HG02938 (cell line): ENCODE measurements around the gene RRP7A.
"Not testable (repeated sequence)": the region's sequence is repeated elsewhere in the genome, so short reads cannot be mapped to it uniquely, and the experiment has no call there.

ENCODE experiments used
- ATAC-seq: cut with Tn5 transposase; IDR thresholded peaks from one replicate; pipeline ENCODE4 v1.9.1; 2021; ENCODE audit warnings: mild to moderate bottlenecking, moderate library complexity; ENCODE audit not compliant: unreplicated experiment

Gene RRP7A

DNA sequence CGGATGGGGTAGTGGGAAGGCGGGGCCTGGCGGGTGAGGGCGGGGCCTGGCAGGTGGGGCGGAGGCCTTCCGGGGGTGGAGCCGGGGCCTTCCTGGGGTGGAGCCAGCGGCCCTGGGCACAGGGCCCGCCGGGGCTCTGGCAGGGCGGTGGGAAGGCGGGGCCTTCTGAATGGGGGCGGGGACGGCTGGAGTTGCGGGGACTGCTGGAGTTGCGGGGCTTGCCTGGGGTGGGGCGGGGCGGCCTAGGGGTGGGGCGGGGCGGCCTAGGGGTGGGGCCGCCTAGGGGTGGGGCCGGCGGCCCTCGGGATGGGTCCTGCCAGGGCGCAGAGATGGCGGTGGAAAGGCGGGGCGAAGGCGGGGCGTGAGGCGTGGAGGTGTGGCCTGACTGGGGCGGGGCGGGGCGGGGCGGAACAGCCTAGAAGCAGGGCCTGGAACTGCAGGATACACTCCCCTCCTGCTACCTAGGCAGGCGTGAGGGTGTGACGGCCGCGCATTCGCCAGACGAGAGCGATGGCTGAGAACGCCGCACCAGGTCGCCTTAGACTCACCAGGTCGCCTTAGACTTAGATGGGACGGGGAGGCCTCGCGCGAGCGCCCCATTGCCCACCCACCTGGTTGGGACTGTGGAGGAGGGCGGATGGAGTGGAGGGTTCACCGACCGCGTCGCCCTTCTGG is 19.3 kb downstream of the RRP7A start:
- ATAC-seq = peak; percentile 65

DNA sequence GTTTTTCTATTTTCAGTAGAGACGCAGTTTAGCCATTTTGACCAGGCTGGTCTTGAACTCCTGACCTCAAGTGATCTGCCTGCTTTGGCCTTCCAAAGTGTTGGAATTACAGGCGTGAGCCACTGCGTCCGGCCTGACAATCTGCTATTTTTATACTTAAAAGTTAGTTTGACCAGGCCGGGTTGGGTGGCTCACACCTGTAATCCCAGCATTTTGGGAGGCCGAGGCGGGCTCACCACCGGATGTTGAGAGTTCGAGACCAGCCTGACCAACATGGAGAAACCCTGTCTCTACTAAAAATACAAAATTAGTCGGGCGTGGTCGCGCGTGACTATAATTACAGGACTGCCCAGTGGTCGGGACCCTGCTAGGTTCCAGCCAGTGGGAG is 19.8 kb downstream of the RRP7A start:
- ATAC-seq = not testable (repeated sequence)

DNA sequence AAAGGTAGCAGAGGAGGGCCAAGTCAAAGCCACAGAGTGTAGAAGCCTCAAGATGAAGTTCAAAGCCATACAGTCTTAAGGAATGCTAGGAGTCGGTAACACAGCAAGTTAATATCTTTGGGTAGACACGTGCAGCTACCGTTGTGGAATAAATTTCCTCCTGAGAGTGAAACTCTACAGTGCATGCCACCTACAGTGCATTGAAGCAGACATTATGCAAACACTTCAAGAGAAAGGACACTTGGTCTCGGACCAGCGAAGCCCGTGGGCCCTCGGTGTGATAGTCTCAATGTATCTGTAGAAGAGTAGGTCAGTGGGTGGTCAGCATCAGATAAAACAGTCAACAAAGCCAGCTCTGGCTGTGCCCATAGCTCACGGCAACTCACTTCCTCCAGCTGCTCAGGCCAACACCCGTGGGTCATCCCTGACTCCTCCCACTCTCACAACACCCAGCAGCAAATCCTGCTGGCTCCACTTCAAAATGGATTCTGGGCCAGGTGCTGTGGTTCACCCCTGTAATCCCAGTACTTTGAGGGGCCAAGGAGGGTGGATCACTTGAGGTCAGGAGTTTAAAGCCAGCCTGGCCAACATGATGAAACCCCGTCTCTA is 24.0 kb downstream of the RRP7A start:
- ATAC-seq = not testable (repeated sequence)

DNA sequence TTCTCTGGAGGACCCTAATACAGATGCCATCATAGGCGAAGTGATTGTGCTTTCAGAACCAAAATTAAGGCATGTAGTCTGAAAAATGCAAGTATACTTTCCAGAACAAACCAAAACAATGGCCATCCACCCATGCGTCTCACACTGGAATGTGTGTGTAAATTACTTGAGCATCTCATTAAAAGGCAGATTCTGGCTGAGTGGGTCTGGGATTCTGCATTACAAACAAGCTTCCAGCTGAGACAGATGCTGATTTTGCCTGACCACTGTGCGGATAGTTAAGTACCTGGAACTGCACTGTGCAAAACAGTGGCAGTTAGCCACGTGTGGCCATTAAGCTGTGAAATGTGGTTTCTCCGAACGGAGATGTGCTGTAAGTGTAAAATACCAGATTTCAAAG is 26.2 kb downstream of the RRP7A start:
- no peak for ATAC-seq

DNA sequence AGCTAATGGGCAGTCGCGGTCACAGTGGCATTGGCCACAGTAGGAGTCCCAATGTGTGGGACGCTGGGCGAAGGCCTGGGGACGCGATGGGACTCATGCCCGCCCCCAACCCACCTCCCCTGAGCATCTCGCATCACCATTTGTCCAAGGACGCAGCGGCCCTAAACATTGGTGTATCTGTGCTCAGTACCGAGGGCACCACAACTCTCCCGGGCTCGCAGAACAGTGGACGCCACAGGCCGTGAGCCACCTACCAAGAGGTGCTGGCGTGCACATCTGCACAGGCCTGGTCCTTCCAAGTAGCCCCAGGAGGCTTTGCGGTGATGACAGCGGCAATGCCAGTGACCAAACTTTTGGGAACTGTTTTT is 27.3 kb downstream of the RRP7A start:
- ATAC-seq = no peak

DNA sequence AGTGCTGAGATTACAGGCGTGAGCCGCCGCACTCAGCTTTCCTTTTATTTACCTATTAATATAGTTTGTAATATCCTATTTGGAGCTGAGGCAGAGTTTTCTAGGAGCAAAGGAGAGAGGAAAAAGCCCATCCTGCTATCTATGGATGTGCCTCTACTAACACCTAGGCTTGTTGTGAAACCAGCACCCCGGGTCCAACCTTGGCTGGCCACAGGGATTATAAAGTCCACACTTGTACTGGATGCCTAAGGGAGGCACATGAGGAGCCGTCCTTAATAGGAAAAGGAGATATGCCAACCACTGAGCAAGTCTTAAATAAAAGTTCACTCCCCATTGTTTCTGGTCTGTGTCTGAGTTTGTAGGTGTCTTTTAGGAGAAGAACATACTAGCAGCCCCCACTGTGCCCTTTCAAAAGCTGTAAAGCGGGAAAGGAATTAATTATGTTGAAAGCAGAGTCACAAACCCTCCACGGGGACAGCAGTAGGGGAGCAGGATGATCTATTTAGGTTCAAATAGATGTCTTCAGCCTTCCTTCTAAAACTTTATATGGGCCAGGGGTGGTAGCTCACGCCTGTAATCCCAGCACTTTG is 29.3 kb downstream of the RRP7A start:
- no peak for ATAC-seq

DNA sequence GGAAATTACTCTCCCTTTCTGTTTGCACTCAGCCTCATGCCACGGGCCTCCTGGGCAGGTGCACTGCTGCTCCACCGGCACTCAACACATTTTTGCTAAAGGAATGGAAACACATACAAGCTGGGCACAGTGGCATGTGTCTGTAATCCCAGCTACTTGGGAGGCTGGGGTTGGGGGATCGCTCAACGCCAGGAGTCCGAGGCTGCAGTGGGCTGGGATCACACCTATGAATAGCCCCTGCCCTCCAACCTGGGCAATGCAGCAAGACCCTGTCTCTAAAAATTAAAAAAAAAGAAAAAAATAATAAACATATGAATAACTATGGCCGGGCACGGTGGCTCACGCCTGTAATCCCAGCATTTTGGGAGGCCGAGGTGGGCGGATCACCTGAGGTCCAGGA is 30.6 kb downstream of the RRP7A start:
- no peak for ATAC-seq

DNA sequence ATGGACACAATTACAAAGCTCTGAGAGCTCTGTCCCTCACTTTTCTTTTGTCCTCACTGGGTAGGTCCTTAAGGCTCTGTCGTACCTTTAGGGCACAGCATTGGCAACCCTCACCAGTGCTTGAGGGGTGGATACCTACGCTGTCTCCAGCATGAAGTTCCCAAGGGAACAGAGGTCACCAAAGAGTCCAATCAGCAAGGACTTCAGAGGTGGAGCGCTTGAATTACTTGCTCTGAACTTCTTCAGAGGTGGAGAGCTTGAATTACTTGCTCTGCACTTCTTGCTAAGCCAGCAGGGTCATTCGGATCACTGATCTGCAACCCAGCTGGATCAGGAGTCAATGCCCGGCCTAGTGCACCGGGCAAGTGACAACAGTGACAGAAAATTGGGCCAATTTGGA is 35.1 kb downstream of the RRP7A start:
- no peak for ATAC-seq

DNA sequence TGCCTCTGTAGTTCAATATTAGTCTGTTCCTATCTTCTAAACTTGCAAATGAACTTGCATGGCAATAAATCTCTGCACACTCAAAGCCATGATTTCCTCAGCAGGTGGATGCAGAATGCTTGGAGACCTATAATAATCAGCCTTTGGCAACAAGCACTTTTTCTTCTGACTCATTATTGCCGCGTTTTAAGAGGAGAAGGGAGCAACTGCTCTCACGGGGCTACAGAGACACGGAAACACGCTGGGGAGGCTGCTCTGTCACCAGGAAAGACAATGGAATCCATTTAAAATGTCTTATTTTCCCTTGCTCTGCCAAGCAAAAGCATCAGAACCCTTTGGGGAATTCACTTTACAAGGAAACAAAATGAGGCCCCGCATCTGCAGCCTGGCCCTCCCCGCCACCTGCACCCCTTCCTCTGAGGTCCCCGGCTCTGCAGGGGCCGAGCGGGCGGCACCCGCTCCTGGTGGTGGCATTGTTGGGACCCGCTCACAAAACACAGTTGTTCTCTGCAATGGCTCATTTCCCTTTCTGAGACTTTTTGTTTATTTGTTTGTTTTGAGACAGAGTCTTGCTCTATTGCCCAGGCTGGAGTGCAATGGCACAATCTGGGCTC is 35.9 kb downstream of the RRP7A start:
- not testable (repeated sequence) for ATAC-seq

DNA sequence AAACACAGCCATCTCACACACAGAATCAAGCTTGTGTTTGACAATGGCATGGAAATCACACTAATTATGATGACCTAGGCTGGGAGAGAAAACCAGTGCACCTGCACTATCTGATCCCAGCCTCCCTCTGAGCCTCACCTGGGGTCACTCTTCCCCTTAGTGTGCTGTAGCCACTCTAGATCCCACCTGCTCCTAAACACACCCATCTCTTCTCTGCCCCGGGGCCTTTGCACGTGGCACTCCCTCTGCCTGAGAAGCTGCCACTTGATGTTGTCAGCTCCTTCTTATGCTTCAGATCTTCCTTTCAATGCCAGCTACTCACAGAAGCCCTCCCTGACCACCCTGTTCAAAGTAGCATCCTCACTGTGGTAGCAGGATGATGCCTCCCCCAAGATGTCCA is 44.5 kb downstream of the RRP7A start:
- no peak for ATAC-seq

DNA sequence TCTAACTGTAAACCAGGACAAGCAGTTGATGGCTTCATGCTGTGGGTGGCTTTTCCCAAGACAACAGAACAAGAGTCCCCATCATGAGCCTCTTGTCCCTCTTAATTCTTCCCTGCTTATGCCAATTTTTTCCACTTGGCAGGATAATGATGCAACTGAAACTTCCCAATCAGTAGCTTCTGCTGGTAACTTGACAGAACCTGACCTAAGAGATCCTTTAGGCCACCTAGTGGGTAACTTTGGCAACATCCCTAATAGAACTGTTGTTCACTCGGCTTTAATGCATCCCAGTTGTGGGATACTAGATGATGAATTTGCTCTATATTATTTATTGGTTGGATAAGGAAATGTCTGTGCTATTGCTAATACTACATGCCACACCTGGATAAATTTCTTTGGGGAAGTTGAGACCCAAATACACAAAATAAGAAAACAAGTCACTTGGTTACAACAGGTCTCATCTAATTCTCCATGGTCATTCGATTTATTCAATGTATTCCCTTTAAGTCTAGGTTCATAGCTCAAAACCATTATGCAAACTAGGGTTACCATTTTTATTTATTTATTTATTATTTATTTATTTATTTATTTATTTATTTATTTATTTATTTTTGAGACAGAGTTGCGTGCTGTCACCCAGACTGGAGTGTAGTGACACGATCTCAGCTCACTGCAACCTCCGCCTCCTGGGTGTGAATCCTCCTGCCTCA is 46.0 kb downstream of the RRP7A start:
- no peak for ATAC-seq

DNA sequence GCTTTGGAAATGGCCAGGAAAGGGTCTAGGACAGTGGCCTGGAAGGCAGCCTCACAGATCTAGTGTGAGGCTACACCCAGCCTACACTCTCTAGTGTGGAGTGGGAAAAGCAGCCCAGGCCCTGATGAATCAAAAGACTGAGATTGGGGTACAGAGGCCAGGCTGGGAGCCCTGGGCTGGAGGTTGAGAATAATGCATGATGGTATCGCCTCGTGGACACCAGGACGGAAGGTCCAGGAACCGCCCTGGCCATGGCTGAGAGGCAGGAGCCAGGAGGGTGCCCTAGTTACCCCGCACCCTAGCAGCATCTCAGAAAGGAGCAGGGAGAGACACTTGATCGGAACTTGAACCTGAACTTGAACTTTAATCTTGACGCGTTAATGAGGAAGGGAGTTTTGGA is 46.9 kb downstream of the RRP7A start:
- no peak for ATAC-seq

DNA sequence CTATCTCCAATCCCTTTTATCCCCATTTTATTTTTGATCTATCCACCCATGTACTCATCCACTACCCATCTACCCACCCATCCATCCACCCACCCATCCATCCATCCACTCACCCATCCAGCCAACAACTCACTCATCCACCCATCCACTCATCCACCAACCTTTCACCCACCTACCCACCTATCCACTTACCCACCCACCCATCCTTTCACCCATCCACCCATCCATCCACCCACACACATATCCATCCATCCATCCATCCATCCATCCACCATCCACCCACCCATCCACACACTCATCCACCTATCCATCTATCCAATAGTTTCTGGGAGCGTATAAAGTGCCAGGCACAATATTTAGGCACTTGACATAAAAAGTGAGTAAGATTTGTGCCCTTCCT is 48.2 kb downstream of the RRP7A start:
- no peak for ATAC-seq

DNA sequence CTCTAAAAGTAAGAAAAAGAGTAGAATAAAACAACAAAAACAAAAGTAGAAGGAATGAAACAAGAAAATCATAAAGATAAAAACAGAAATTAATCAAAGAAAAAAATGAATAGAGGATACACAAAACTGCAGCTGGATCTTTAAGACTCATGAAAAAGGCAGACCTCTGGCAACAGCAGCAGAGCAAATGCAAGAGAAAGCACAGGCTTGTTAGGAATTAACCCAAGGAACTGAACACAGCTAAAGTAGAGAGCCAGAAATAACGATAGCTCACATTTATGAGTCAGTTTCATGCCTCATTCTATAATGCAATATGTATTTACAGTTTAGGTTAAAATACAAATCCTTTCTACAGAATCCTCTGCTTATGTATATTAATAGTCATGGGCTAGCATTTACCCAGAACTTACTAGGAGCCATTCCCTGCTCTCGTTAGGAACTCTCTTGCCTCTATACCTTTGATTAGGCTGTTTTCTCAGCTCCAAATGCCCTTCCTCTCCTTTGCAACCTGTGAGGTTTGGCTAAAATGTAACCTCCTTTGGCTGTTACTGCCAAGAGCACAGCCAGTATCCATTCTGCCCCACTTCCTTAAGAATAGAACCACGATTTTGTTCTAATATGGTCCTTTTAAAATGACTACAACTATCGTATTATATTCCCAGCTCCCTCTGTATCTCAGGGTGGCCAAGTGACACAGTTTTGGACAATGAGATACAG is 49.1 kb downstream of the RRP7A start:
- ATAC-seq = no peak

DNA sequence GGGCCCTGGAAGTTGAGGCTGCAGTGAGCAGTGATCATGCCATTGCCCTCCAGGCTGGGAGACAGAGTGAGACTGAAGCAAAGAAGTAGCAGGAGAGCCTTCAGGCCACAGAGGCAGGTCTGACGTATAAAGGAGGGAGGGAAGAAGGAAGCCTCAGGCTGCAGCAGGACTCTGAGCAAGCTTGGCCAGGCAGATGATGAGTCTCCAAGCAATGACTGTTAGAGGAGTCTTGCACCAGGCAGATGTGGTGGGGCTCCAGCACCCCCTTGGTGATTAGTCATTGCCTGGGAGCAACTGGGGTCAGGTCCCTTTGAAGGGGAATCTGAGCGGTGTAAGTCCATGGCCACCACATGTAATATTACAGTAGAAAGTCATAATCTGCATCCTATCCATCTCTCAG is 50.8 kb downstream of the RRP7A start:
- ATAC-seq = no peak

DNA sequence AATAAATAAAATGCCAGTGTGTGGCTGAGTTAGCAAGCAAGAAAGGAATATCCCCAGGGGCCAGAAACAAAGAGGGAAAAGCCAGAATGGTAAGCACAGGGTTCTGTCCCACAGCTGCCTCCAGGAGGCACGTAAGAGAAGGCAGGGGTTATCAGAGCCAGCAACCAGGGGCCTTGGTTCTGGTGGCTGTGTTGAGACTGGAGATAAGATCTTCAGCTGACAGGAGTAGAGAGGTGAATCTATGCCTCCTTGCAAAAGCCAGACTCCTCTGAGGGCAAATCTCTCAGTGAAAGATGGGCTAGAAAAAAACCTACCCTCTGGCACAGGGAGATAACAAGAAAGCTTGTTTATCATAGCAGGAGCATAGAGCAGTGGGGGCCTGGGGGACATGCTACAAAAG is 57.6 kb downstream of the RRP7A start:
- ATAC-seq = no peak

DNA sequence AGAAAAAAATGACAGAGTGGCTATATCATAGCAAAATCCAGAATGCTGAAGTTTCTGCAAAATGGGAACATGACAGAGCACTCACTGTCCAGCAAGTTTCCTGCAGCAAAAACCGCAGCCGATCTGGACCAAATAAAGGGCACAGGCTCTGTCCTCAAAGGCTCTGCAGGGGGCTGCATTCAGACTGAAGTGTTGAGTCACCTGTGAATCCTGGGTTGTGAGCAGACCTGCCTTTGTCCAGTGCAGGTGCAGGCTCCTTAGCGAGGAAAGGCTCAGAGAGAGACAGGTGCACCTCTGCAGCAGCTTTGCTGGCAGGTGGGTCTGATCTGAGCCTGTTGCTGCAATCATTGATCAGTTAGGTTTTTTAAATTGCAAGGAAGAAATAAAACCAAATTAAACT is 58.1 kb downstream of the RRP7A start:
- ATAC-seq = no peak
